Astrocyte of the cerebellum (primary cell): Measurements from ENCODE around the gene TK1.
A peak's percentile ranks its signal among the peaks of the same experiment; 100 is the strongest.
"Not testable (repeated sequence)": the region's sequence is repeated elsewhere in the genome, so short reads cannot be mapped to it uniquely, and the experiment has no call there.

Experiments
- DNase-seq: peaks from one replicate; pipeline ENCODE4 v3.0.0-alpha.2; 2011; ENCODE audit warnings: low read depth
- H3K4me3 ChIP-seq: 2 replicates; pipeline ENCODE4 v1.5.1; 2011; ENCODE audit warnings: mild to moderate bottlenecking, low read depth, low read length, moderate library complexity
- in situ Hi-C: cut with HindIII; loops from 2 replicates; pipeline ENCODE4 v1.10.0; 2017; ENCODE audit warnings: low sequenced_read_pairs
- TF ChIP-seq, protein P1 (sequence below): IDR thresholded peaks from 2 replicates; pipeline ENCODE4 v1.5.1; 2012; ENCODE audit warnings: low read length, low read depth, moderate library complexity, mild to moderate bottlenecking; ENCODE audit errors: missing control alignments

The TK1 gene

DNA sequence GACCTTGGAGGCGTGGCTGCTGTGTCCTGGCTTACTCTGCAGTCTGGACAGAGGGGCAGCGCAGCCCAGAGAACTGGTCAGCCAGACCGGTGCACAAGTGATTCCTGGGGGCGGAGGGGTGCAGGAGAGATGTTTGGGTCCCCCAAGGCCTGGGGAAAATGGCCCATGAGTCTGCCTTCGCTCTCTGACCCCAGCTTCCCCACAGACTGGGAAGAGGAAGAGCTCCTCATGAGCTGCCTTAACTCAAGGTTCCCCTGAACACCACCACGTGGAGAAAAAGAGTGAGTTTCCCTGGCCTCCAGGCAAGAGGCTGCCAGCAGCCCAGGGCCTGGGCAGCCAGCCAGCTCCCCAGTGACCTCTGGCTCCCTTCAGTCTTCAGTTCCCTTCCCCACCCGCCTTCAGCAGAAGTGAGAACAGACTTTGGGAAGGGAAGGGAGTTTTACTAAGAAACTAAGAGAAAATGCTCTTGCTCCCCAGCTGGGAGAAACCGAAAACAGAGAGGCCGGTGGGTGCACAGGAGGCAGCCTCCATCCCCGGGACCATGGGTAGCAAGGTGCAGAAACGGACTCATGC is 42.6 kb downstream of the TK1 start:
- H3K4me3 ChIP-seq = no peak overlapping the region
- TF ChIP-seq, protein P1, sequence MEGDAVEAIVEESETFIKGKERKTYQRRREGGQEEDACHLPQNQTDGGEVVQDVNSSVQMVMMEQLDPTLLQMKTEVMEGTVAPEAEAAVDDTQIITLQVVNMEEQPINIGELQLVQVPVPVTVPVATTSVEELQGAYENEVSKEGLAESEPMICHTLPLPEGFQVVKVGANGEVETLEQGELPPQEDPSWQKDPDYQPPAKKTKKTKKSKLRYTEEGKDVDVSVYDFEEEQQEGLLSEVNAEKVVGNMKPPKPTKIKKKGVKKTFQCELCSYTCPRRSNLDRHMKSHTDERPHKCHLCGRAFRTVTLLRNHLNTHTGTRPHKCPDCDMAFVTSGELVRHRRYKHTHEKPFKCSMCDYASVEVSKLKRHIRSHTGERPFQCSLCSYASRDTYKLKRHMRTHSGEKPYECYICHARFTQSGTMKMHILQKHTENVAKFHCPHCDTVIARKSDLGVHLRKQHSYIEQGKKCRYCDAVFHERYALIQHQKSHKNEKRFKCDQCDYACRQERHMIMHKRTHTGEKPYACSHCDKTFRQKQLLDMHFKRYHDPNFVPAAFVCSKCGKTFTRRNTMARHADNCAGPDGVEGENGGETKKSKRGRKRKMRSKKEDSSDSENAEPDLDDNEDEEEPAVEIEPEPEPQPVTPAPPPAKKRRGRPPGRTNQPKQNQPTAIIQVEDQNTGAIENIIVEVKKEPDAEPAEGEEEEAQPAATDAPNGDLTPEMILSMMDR = peak; percentile 10
- peak; percentile 49 for DNase-seq
- in situ Hi-C loops = loop anchor here (5.0 kb wide), 1 partner anchor 107 kb away; no protein-coding TSS in a partner anchor

DNA sequence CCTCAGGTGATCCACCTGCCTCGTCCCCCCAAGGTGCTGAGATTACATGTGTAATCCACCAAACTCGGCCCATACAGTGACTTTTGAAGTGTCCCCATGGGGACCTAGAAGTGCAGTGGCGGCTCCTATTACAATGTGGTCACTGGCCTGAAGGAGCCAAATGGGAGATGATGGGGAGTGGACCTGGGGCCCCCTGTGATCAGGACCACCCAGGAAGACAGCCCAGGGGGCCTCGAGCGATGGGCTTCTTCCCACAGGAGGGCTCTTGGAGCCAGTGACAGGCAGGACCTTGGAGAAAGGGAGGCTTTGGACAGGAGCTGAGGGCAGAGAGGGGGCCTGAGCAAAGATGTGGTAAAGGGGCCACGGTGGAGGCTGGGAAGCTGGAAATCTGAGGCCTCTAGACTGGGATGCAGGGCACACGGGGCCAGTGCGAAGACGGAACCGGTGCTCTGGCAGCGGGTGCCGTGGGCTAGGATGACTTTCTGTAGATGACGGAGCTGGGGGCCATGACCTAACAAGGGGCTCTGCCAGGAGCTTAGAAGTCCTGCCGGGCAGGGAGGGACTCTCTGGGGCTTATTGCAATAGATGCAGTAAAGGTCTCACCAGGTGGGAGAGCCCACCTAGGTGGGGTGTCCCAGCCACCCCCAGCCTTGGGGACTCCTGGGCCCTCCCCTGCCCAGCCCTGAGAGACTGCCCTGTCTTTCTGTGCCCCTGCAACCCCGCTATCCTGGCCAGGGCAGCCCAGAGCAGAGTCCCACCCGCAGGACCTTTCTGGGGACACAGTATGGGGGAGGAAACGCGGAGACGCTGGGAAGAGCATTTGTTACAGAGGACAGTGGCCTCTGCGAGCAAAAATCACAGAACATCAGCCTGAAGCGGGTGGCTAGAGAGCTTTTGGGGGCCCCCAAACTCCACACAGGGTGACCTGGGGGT is 43.4 kb downstream of the TK1 start:
- TF ChIP-seq, protein P1 = no peak
- no peak for DNase-seq
- no peak overlapping the region for H3K4me3 ChIP-seq
- in situ Hi-C loops = loop anchor here (5.0 kb wide), 1 partner anchor 106 kb away; no protein-coding TSS in a partner anchor

DNA sequence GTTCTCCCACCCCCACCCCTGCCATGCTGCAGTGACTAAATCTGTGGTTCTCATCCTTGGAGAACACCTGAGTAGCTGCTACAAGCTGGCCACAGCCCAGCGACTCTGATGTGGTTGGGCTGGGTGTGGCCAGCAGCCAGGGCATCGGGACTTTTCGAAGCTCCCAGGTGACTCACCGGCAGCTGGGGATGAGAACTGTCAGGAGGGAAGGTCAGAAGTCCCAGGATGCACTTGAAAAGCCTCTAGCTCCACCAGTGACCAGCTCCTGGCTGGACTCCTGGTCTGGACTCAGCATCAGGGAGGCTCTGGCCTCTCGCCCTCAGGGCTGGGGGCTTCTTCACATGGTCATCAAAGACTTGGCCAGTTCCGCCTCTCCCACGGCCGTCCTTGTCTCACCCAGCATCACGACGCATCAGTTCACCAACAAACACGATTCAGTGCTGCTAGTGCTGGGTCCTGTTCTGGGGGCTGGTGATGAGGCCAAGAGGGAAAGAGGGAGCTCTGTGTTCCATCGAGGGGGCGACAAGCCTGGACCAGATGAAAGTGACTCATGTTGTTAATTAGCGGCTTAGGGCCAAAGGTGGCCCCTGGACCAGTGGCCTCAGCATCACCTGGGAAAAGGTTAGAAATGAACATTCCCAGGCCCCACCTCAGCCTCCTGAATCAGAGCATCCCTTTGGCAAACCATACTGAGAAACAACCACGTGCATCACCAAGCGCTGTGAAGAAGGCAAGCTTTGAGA is 44.6 kb downstream of the TK1 start:
- in situ Hi-C loops = loop anchor here (5.0 kb wide), 1 partner anchor 105 kb away; no protein-coding TSS in a partner anchor
- H3K4me3 ChIP-seq = no peak overlapping the region
- DNase-seq = peak; percentile 32
- TF ChIP-seq, protein P1 = no peak

DNA sequence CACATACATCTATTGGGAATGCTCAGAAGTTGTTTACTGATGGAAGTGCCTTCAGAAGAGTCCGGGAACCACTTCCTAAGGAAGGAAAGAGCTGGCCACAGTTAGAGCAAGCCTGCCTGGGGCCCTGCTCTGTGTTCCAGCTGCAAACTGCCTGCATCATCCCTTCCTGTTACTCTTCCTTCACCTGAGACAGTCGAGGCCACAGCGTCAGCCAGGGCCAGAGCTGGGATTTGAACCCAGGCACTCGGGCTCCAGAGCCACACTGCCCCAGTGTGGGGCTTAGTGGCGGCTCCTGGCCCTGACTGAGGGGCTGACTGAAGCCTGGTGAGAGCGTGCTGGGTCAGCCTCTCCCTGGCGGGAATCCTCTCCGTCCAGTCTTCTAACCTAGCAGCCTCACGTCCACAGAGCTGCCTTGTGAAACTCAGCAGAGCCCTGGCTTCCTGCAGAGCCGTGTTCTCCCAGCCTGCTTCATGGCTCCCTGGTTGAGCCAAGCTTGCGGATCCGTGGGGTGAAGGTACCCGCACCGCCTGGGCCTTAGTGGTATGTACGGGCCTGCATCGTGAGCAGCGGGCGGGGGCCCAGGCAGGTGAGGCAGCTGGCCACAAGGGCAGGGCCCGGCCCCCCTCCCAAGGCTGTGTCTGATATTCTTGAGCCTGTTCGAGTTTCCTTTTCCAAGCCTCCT is 45.3 kb downstream of the TK1 start:
- in situ Hi-C loops = loop anchor here (5.0 kb wide), 1 partner anchor 104 kb away; no protein-coding TSS in a partner anchor
- no peak overlapping the region for H3K4me3 ChIP-seq
- TF ChIP-seq, protein P1 = no peak
- DNase-seq = no peak

DNA sequence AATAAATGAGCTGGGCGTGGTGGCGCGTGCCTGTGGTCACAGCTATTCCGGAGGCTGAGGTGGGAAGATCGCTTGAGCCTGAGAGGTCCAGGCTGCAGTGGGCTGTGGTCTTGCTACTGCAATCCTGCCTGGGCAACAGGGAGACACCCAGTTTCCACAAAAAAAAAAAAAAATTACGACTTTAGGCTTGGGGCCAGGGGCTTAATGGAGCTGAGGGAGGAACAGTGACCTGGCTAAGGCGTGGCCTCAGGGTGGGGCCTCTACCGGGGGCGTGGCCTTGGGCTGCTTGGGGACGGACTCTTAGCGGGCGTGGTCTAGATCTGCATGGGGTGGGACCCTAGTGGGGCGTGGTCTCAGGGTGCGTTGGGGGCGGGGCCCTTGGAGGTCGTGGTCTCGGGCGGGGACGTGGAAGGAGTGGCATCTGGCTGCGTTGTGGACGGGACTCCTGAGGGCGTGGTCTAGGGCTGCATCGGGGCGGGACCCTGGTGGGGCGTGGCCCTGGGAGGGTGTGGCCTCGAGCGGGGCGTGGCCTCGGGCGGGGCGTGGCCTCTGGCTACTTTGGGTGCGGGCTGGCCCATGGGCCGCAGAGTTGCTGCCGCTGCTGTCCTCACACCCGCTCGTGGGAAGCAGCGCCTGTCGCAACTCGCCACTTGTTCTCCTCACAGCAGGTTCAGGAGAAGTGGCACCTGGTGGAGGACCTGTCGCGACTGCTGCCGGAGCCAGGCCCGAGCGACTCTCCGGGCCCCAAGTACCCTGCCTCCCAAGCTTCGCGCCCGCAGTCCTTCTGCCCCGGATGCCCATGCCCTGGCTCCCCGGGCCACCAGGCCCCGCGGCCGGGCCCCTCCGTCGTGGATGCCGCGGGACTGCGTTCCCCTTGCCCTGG is 46.4 kb downstream of the TK1 start:
- H3K4me3 ChIP-seq = no peak overlapping the region
- TF ChIP-seq, protein P1 = no peak

DNA sequence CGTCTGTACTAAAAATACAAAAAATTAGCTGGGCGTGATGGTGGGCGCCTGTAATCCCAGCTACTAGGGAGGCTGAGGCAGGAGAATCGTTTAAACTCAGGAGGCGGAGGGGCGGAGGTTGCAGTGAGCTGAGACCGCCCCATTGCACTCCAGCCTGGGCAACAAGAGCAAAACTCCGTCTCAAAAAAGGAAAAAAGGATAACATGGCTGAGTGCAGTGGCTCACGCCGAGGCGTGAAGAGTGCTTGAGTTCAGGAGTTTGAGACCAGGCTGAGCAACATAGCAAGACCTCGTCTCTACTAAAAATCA is 47.0 kb downstream of the TK1 start:
- DNase-seq = not testable (repeated sequence)
- in situ Hi-C loops = loop anchor here (5.0 kb wide), 1 partner anchor 103 kb away; no protein-coding TSS in a partner anchor

More for the DNA sequence above, 46.4 kb downstream of the TK1 start:
- no peak for DNase-seq
- in situ Hi-C loops = loop anchor here (5.0 kb wide), 1 partner anchor 103 kb away; no protein-coding TSS in a partner anchor

More for the DNA sequence above, 47.0 kb downstream of the TK1 start:
- H3K4me3 ChIP-seq = not testable (repeated sequence)
